AG04449 (cell line): ENCODE measurements around the gene ARV1.

ENCODE experiments used
- CTCF ChIA-PET: fragments of 350-600 bp; formaldehyde crosslinking; extraction: SDS; loops from one replicate; lab custom pipeline; 2021; ENCODE audit warnings: antibody characterized with exemption; lab: Yijun Ruan, JAX
- POLR2A ChIA-PET: fragments of 400-600, 350-600 bp; formaldehyde crosslinking; extraction: SDS; loops from one replicate; lab custom pipeline; 2020; ENCODE audit warnings: antibody characterized with exemption, inconsistent platforms; lab: Yijun Ruan, JAX
- DNase-seq: peaks from one replicate; pipeline ENCODE4 v3.0.0-alpha.2; 2010; ENCODE audit warnings: low read depth, low spot score
- H3K4me3 ChIP-seq: 2 replicates; pipeline ENCODE4 v1.5.1; 2011; ENCODE audit warnings: low read depth, mild to moderate bottlenecking, control low read depth, low read length
- TF ChIP-seq, protein P1 (sequence below): IDR thresholded peaks from one replicate; pipeline ENCODE4 v1.5.1; 2011; ENCODE audit warnings: mild to moderate bottlenecking, moderate library complexity, low read length, control low read depth, inconsistent platforms; ENCODE audit not compliant: insufficient read depth; ENCODE audit errors: missing control alignments

Gene ARV1

DNA sequence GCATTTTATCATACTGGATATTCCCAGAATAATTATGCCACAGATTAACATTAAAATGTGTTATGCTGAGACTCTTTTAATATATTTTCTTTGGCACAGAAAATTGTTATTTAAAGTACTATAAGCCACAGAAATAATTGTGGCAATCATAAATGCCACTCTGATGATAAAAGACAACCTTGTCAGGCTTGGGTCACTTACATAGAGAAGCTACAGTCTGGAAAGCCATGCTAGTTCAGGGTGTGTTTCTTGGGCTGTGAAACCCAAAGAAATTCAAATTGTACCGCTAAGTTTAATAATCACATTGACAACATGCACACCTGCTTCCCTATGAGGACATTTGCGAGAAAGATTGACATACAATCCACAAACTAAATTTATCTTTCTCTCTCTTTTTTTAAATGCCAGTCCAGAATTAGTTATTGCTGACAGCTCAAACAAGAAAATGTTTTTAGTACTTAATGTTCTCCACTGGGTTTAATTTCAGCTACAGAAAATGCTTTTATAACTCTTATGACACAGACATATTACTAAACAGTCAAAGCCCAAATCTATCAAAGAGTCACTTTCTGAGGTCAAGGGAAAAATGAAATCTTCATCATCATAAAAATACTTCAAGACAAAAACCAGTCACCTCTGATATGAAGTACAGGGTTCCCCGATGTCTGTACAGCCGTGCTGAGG, 38.9 kb upstream of the ARV1 start:
- DNase-seq, result no peak
- TF ChIP-seq, protein P1, sequence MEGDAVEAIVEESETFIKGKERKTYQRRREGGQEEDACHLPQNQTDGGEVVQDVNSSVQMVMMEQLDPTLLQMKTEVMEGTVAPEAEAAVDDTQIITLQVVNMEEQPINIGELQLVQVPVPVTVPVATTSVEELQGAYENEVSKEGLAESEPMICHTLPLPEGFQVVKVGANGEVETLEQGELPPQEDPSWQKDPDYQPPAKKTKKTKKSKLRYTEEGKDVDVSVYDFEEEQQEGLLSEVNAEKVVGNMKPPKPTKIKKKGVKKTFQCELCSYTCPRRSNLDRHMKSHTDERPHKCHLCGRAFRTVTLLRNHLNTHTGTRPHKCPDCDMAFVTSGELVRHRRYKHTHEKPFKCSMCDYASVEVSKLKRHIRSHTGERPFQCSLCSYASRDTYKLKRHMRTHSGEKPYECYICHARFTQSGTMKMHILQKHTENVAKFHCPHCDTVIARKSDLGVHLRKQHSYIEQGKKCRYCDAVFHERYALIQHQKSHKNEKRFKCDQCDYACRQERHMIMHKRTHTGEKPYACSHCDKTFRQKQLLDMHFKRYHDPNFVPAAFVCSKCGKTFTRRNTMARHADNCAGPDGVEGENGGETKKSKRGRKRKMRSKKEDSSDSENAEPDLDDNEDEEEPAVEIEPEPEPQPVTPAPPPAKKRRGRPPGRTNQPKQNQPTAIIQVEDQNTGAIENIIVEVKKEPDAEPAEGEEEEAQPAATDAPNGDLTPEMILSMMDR, result no peak
- CTCF ChIA-PET, result interaction anchor here (1.0 to 1.5 kb wide), 3 partner anchors 17 to 272 kb away, joined by 3 to 5 read pairs (median 4); no protein-coding TSS in a partner anchor
- H3K4me3 ChIP-seq, result no peak overlapping the region
- POLR2A ChIA-PET, result no interaction called here

- CTCF ChIA-PET, result interaction anchor here (0.5 to 1.5 kb wide), 9 partner anchors 9 to 271 kb away, joined by 3 to 6 read pairs (median 4); no protein-coding TSS in a partner anchor
- POLR2A ChIA-PET, result no interaction called here
- DNase-seq, result peak; percentile 28
- TF ChIP-seq, protein P1, result no peak
- H3K4me3 ChIP-seq, result no peak overlapping the region
Observed at GRCh38 chr1:230940848-230941247, 38.0 kb upstream of the ARV1 start.

DNA sequence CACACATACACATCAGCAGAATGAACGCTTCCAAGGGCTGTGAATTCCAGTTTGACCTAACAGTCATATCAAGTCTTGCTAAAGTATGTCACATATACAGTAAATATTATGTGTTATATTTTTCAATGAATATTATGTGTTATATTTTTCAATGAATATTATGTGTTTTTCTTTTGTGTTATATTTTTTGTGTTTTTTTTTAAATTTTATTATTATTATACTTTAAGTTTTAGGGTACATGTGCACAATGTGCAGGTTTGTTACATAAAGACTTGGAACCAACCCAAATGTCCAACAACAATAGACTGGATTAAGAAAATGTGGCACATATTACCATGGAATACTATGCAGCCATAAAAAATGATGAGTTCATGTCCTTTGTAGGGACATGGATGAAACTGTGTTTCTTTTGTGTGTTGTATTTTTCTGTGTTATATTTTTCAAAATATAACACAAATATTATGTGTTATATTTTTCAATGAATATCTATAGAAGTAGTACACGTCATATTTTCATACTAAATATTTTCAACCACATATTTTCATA, 35.8 kb upstream of the ARV1 start:
- POLR2A ChIA-PET, result no interaction called here
- TF ChIP-seq, protein P1, result no peak
- no peak for DNase-seq

DNA sequence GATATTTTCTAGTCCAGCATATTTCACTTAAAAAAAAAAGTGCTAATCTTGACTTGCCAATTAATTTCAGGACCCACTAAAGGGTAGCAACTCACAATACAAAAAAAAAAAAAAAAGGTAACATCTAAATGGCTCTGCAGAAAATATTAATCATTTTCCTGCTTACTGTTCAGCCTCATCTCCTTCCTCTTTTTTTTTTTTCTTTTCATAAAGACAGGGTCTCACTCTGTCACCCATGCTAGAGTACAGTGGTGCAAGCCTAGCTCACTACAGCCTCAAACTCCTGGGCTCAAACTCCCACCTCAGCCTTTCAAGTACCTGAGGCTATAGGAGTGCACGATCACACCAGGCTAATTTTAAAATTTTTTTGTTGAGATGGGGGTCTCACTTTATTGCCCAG, 30.6 kb upstream of the ARV1 start:
- no peak overlapping the region for H3K4me3 ChIP-seq
- no peak for DNase-seq
- ChIA-PET CTCF (interaction anchor here (1.6 kb wide), 1 partner anchor 30 kb away, joined by 5 read pairs; no protein-coding TSS in a partner anchor), POLR2A (no interaction called here)
- TF ChIP-seq, protein P1, result no peak

More for the DNA sequence above, 35.8 kb upstream of the ARV1 start:
- H3K4me3 ChIP-seq, result no peak overlapping the region
- CTCF ChIA-PET, result no interaction called here

DNA sequence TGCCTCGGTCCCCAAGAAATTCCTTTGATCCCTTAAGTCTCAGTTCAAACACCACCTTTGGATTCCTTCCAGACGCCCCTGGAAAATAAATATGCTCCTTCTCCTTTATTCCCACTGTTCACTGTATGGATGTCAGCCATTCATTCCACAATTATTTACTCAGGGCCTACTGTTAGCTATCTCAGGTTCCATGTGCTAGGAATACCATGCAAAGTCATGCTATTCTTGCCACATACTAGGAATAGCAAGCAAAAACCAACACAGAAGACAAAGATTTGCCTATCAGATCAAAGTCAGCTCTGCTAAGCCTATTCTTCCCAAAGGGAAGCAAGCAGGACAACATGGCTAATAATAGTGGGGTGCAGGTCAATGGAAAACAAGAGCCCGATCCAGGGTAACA, 30.0 kb upstream of the ARV1 start:
- TF ChIP-seq, protein P1, result no peak
- H3K4me3 ChIP-seq, result no peak overlapping the region
- CTCF ChIA-PET, result interaction anchor here (1.6 kb wide), 1 partner anchor 31 kb away, joined by 5 read pairs; no protein-coding TSS in a partner anchor
- no peak for DNase-seq
- POLR2A ChIA-PET, result no interaction called here

- POLR2A ChIA-PET, result no interaction called here
- CTCF ChIA-PET, result interaction anchor here (1.4 to 1.5 kb wide), 2 partner anchors 10 to 154 kb away, joined by 3 to 4 read pairs; no protein-coding TSS in a partner anchor
- no peak for DNase-seq
- H3K4me3 ChIP-seq, result no peak overlapping the region
- TF ChIP-seq, protein P1, result no peak
Observed at GRCh38 chr1:230950404-230950803, 28.5 kb upstream of the ARV1 start.
